Neural cell (in vitro differentiated cells): ENCODE measurements around the gene RMC1. TPM values are rescaled to one million over a fixed set of nuclear protein-coding genes. Genes with fewer than 3 reads are reported as not detected.

Source experiments
- H2AFZ ChIP-seq: fragments of 200-600, 300-800 bp; sonication (generic), shearing (Covaris generic); 2 replicates; pipeline ENCODE4 v1.6.0; 2014; ENCODE audit warnings: low read depth, mild to moderate bottlenecking, antibody characterized with exemption, low read length, moderate library complexity
- H3F3A ChIP-seq: fragments of 200-600 bp; shearing (Covaris generic); 2 replicates; pipeline ENCODE4 v1.6.1; 2016; ENCODE audit warnings: mild to moderate bottlenecking, moderate library complexity, mixed read lengths, antibody characterized with exemption, low read length; ENCODE audit not compliant: insufficient read depth, poor library complexity, severe bottlenecking
- H3K27ac ChIP-seq: fragments of 200-600, 300-800 bp; sonication (generic), shearing (Covaris generic); 2 replicates; pipeline ENCODE4 v1.5.1; 2014; ENCODE audit warnings: mild to moderate bottlenecking, low read length, moderate library complexity
- H3K27me3 ChIP-seq: fragments of 300-800, 200-600 bp; sonication (generic), shearing (Covaris generic); 2 replicates; pipeline ENCODE4 v1.6.0; 2014; ENCODE audit warnings: mild to moderate bottlenecking, low read depth, low read length, moderate library complexity; ENCODE audit not compliant: insufficient read depth
- H3K36me3 ChIP-seq: fragments of 300-800, 200-600 bp; sonication (generic), shearing (Covaris generic); 2 replicates; pipeline ENCODE4 v1.5.1; 2014; ENCODE audit warnings: mild to moderate bottlenecking, antibody characterized with exemption, low read length, moderate library complexity; ENCODE audit not compliant: insufficient read depth
- H3K4me2 ChIP-seq: fragments of 300-800, 200-600 bp; sonication (generic), shearing (Covaris generic); 2 replicates; pipeline ENCODE4 v1.6.0; 2014; ENCODE audit warnings: mild to moderate bottlenecking, low read length
- H3K4me3 ChIP-seq: fragments of 300-800, 200-600 bp; sonication (generic), shearing (Covaris generic); 2 replicates; pipeline ENCODE4 v1.5.1; 2014; ENCODE audit warnings: mild to moderate bottlenecking, low read length, moderate library complexity
- H3K79me2 ChIP-seq: fragments of 200-600 bp; shearing (Covaris generic); replicated peaks from 2 replicates; pipeline ENCODE4 v1.6.0; 2014; ENCODE audit warnings: mild to moderate bottlenecking, low read length, moderate library complexity; ENCODE audit not compliant: insufficient read depth
- H3K9ac ChIP-seq: fragments of 300-800, 200-600 bp; sonication (generic), shearing (Covaris generic); 2 replicates; pipeline ENCODE4 v1.6.1; 2016; ENCODE audit warnings: mild to moderate bottlenecking, low read length, mixed read lengths
- H3K9me2 ChIP-seq: fragments of 200-600 bp; shearing (Covaris generic); 2 replicates; pipeline ENCODE4 v1.6.1; 2016; ENCODE audit warnings: mild to moderate bottlenecking, low read length, mixed read lengths; ENCODE audit not compliant: insufficient read depth
- H3K9me3 ChIP-seq: fragments of 200-600, 300-800 bp; sonication (generic), shearing (Covaris generic); 2 replicates; pipeline ENCODE4 v1.6.1; 2016; ENCODE audit warnings: mild to moderate bottlenecking, mixed run types, low read length, moderate library complexity, mixed read lengths
- H4K20me1 ChIP-seq: fragments of 200-600 bp; shearing (Covaris generic); 2 replicates; pipeline ENCODE4 v1.6.1; 2016; ENCODE audit warnings: mild to moderate bottlenecking, mixed run types; ENCODE audit not compliant: insufficient read depth
- EP300 ChIP-seq: fragments of 450-650 bp; conservative IDR thresholded peaks from 2 replicates; pipeline ENCODE4 v1.6.1; 2014; ENCODE audit warnings: antibody characterized with exemption, mild to moderate bottlenecking, moderate library complexity; ENCODE audit not compliant: poor library complexity, severe bottlenecking
- EZH2 ChIP-seq: fragments of 200-600, 300-800 bp; shearing (Covaris generic), sonication (generic); IDR thresholded peaks from 2 replicates; pipeline ENCODE4 v1.6.1; 2014; ENCODE audit warnings: antibody characterized with exemption, low read length, borderline replicate concordance, mild to moderate bottlenecking; ENCODE audit not compliant: insufficient read depth, poor library complexity, severe bottlenecking
- MXI1 ChIP-seq: fragments of 450-650 bp; conservative IDR thresholded peaks from 2 replicates; pipeline ENCODE4 v1.6.1; 2014; ENCODE audit warnings: antibody characterized with exemption, mild to moderate bottlenecking; ENCODE audit not compliant: poor library complexity, severe bottlenecking
- POLR2AphosphoS5 ChIP-seq: IDR thresholded peaks from 2 replicates; pipeline ENCODE4 v1.6.1; 2012
- RAD21 ChIP-seq: fragments of 450-650 bp; conservative IDR thresholded peaks from 2 replicates; pipeline ENCODE4 v1.6.1; 2014; ENCODE audit warnings: antibody characterized with exemption, mild to moderate bottlenecking, moderate library complexity
- SMC3 ChIP-seq: fragments of 450-650 bp; conservative IDR thresholded peaks from 2 replicates; pipeline ENCODE4 v1.6.1; 2014; ENCODE audit warnings: antibody characterized with exemption, mild to moderate bottlenecking, moderate library complexity; ENCODE audit not compliant: poor library complexity
- TAF1 ChIP-seq: IDR thresholded peaks from 2 replicates; pipeline ENCODE4 v1.6.1; 2012; ENCODE audit warnings: low read depth
- polyA plus RNA-seq: library from polyadenylated mRNA; depleted of rRNA; stranded (reverse); fragments of >200 nt; gene quantifications from 2 replicates; pipeline ENCODE4 v1.2.3, GENCODE V29; 2014
- TF ChIP-seq, protein P1 (sequence below): fragments of 450-650 bp; IDR thresholded peaks from 2 replicates; pipeline ENCODE4 v1.5.1; 2014; ENCODE audit warnings: antibody characterized with exemption, mild to moderate bottlenecking, moderate library complexity; ENCODE audit not compliant: poor library complexity, severe bottlenecking
- TF ChIP-seq, protein P2 (sequence below): IDR thresholded peaks from 2 replicates; pipeline ENCODE4 v1.6.1; 2012; ENCODE audit warnings: borderline replicate concordance

RMC1 gene
- polyA plus RNA-seq, 1 donor from 2014 or later: 42.2 TPM

DNA sequence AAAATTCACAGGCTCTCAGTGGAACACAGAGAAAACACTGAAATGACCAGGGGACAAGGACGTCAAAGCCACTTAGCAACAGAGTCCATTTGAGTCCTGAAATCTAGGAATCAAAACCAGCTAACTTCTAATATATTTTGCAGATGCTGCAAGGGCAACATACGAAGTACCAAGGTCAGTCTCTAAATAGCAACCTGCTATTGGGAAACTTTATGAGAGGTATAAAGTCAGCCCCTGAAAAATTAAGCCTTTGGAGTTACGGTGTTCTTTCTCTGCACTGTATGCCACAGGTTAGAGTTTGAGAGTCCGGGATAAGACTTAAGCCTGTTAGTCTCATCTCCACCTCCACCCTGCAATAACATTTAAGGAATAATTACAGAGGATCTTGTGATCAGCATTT is 69.7 kb downstream of the RMC1 start:
- no peaks in the 10 kb centered on the region for H3K9me2 ChIP-seq
- no peak overlapping the region for H3K4me3 ChIP-seq
- H3F3A ChIP-seq: no peaks in the 10 kb centered on the region
- H3K9me3 ChIP-seq: no peaks in the 10 kb centered on the region
- H3K36me3 ChIP-seq: peaks cover 4% of the 10 kb centered on the region
- H3K9ac ChIP-seq: no peak overlapping the region
- TF ChIP-seq, protein P1, sequence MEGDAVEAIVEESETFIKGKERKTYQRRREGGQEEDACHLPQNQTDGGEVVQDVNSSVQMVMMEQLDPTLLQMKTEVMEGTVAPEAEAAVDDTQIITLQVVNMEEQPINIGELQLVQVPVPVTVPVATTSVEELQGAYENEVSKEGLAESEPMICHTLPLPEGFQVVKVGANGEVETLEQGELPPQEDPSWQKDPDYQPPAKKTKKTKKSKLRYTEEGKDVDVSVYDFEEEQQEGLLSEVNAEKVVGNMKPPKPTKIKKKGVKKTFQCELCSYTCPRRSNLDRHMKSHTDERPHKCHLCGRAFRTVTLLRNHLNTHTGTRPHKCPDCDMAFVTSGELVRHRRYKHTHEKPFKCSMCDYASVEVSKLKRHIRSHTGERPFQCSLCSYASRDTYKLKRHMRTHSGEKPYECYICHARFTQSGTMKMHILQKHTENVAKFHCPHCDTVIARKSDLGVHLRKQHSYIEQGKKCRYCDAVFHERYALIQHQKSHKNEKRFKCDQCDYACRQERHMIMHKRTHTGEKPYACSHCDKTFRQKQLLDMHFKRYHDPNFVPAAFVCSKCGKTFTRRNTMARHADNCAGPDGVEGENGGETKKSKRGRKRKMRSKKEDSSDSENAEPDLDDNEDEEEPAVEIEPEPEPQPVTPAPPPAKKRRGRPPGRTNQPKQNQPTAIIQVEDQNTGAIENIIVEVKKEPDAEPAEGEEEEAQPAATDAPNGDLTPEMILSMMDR: no peak
- TF ChIP-seq SMC3 (no peak), TAF1 (no peak), EP300 (no peak), POLR2AphosphoS5 (no peak), RAD21 (no peak), EZH2 (no peak), MXI1 (no peak)
- TF ChIP-seq, protein P2, sequence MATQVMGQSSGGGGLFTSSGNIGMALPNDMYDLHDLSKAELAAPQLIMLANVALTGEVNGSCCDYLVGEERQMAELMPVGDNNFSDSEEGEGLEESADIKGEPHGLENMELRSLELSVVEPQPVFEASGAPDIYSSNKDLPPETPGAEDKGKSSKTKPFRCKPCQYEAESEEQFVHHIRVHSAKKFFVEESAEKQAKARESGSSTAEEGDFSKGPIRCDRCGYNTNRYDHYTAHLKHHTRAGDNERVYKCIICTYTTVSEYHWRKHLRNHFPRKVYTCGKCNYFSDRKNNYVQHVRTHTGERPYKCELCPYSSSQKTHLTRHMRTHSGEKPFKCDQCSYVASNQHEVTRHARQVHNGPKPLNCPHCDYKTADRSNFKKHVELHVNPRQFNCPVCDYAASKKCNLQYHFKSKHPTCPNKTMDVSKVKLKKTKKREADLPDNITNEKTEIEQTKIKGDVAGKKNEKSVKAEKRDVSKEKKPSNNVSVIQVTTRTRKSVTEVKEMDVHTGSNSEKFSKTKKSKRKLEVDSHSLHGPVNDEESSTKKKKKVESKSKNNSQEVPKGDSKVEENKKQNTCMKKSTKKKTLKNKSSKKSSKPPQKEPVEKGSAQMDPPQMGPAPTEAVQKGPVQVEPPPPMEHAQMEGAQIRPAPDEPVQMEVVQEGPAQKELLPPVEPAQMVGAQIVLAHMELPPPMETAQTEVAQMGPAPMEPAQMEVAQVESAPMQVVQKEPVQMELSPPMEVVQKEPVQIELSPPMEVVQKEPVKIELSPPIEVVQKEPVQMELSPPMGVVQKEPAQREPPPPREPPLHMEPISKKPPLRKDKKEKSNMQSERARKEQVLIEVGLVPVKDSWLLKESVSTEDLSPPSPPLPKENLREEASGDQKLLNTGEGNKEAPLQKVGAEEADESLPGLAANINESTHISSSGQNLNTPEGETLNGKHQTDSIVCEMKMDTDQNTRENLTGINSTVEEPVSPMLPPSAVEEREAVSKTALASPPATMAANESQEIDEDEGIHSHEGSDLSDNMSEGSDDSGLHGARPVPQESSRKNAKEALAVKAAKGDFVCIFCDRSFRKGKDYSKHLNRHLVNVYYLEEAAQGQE: no peak
- no peaks in the 10 kb centered on the region for H3K79me2 ChIP-seq
- no peak overlapping the region for H2AFZ ChIP-seq
- H3K4me2 ChIP-seq: no peak overlapping the region
- H4K20me1 ChIP-seq: no peaks in the 10 kb centered on the region
- H3K27me3 ChIP-seq: no peaks in the 10 kb centered on the region
- H3K27ac ChIP-seq: no peak overlapping the region

DNA sequence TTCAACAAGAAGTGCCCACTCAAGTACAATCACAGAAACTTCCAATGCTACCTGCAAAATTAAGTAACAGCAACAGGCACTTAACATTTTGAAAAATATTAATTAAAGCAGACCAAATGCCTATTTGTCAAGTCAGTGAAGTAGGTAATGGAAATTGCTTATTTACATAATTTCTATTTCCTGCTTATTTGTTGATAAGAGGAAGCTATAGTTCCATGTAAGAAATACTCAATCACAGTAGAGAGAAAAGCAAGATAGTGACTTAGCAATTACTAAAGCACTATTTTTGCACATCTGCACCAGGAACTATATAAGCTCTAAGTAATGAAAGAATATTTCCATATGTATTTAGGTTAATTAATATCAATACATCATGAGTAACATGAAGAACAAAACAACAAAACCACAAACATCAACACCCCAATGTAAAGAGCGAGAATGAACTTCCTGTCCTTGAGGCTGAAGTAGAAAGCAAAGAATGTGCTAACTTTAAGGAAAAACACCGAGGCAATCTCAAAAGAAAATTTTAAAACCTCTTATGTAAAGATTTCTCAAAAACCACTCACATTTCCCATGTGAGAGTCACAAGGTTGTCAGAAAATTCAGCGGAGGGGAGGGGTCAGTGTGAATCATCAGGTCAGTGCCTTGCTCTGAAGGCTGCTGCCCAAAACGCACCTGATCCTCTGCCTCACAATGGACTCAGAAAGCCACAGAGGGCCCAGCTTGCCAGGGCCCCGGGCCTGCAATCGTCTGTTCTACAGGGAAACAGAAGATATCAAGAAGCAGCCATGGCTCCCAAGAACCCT is 70.5 kb downstream of the RMC1 start:
- Histone ChIP-seq H3K4me2 (no peak overlapping the region), H3K79me2 (no peaks in the 10 kb centered on the region), H3K27ac (no peak overlapping the region)

More for the DNA sequence above, 70.5 kb downstream of the RMC1 start:
- no peaks in the 10 kb centered on the region for H3K9me3 ChIP-seq
- H3K36me3 ChIP-seq: no peaks in the 10 kb centered on the region
- no peaks in the 10 kb centered on the region for H3F3A ChIP-seq
- TF ChIP-seq TAF1: no peak
- TF ChIP-seq SMC3: no peak
- TF ChIP-seq RAD21: no peak
- TF ChIP-seq MXI1: no peak
- TF ChIP-seq EP300: no peak
- TF ChIP-seq EZH2: no peak
- TF ChIP-seq, protein P1: no peak
- TF ChIP-seq, protein P2: no peak
- TF ChIP-seq POLR2AphosphoS5: no peak
- no peaks in the 10 kb centered on the region for H3K9me2 ChIP-seq
- no peak overlapping the region for H3K4me3 ChIP-seq
- H4K20me1 ChIP-seq: no peaks in the 10 kb centered on the region
- no peak overlapping the region for H2AFZ ChIP-seq
- H3K9ac ChIP-seq: no peak overlapping the region
- H3K27me3 ChIP-seq: no peaks in the 10 kb centered on the region
